H1 (cell line): ENCODE results near the gene SLIT3. TPM values are rescaled to one million over a fixed set of nuclear protein-coding genes. Genes with fewer than 3 reads are reported as not detected.

Experiments used
- CTCF ChIA-PET: fragments of 300-600 bp; sonication (Branson Sonifier 250); formaldehyde crosslinking; loops from one replicate; lab custom pipeline; 2021; ENCODE audit not compliant: partially characterized antibody; lab: Charles Lee
- POLR2A ChIA-PET: fragments of 300-600 bp; sonication (Branson Sonifier 250); formaldehyde crosslinking; loops from one replicate; lab custom pipeline; 2021; ENCODE audit warnings: inconsistent platforms; ENCODE audit not compliant: partially characterized antibody; lab: Charles Lee
- DNase-seq, 2 experiments: peaks; one replicate each; pipeline versions ENCODE4 v3.0.0 to v3.0.0-alpha.2; 2010 to 2022; ENCODE audit warnings: low spot score in 2 of 2, low read depth in 1 of 2, mixed read lengths in 1 of 2
- FAIRE-seq: peaks from 2 replicates; lab custom pipeline; 2011; peaks lifted over from hg19 to GRCh38; lab: Jason Lieb, UNC
- H2AFZ ChIP-seq: 2 replicates; pipeline ENCODE4 v1.8.1; 2012; ENCODE audit warnings: low read length, inconsistent platforms
- H2AK5ac ChIP-seq: 2 replicates; pipeline ENCODE4 v1.6.1; 2013; ENCODE audit warnings: low read depth, low read length
- H2BK120ac ChIP-seq: replicated peaks from 2 replicates; pipeline ENCODE3; 2013; ENCODE audit warnings: low read depth, low read length, inconsistent platforms
- H2BK12ac ChIP-seq: 2 replicates; pipeline ENCODE4 v1.6.1; 2013; ENCODE audit warnings: low read depth, low read length
- H2BK15ac ChIP-seq: 2 replicates; pipeline ENCODE4 v1.6.1; 2013; ENCODE audit warnings: low read length
- H2BK20ac ChIP-seq: 2 replicates; pipeline ENCODE4 v1.6.1; 2013; ENCODE audit warnings: low read length
- H2BK5ac ChIP-seq: 2 replicates; pipeline ENCODE4 v1.6.1; 2013; ENCODE audit warnings: low read depth, low read length
- H3K14ac ChIP-seq: 2 replicates; pipeline ENCODE4 v1.6.1; 2013; ENCODE audit warnings: inconsistent platforms; ENCODE audit not compliant: insufficient read length
- H3K18ac ChIP-seq: 2 replicates; pipeline ENCODE4 v1.6.1; 2013; ENCODE audit warnings: low read length; ENCODE audit errors: extremely low read depth
- H3K23ac ChIP-seq: 2 replicates; pipeline ENCODE4 v1.6.1; 2013; ENCODE audit warnings: inconsistent platforms; ENCODE audit not compliant: insufficient read length
- H3K23me2 ChIP-seq: 2 replicates; pipeline ENCODE4 v1.6.1; 2013; ENCODE audit warnings: low read depth, low read length
- H3K27ac ChIP-seq: 2 replicates; pipeline ENCODE4 v1.6.1; 2011; ENCODE audit warnings: low read depth, low read length, inconsistent platforms
- H3K27me3 ChIP-seq, 4 experiments: replicated peaks in 1 of 4; 1 replicate in 1 of 4; 2 replicates in 3 of 4; pipeline versions ENCODE4 v1.6.1 to v1.8.1; 2011 to 2013; ENCODE audit warnings: low read length in 3 of 4, mild to moderate bottlenecking in 3 of 4, inconsistent platforms in 2 of 4, mixed read lengths in 2 of 4, moderate library complexity in 1 of 4; ENCODE audit not compliant: control insufficient read depth in 3 of 4, insufficient read depth in 3 of 4; ENCODE audit errors: extremely low read depth in 1 of 4
- H3K36me3 ChIP-seq, 4 experiments: 2 replicates each; pipeline versions ENCODE4 v1.6.1 to v1.8.1; 2011 to 2013; ENCODE audit warnings: mild to moderate bottlenecking in 4 of 4, low read length in 3 of 4, moderate library complexity in 2 of 4, control low read depth in 1 of 4, inconsistent platforms in 1 of 4; ENCODE audit not compliant: insufficient read depth in 4 of 4, control insufficient read depth in 2 of 4
- H3K4ac ChIP-seq: replicated peaks from 2 replicates; pipeline ENCODE3; 2013; ENCODE audit warnings: low read length, low read depth, mixed read lengths, inconsistent platforms; ENCODE audit not compliant: insufficient read length
- H3K4me1 ChIP-seq, 4 experiments: replicated peaks in 1 of 4; 1 replicate in 1 of 4; 2 replicates in 3 of 4; pipeline versions ENCODE4 v1.6.1 to v1.8.1; 2011 to 2013; ENCODE audit warnings: low read length in 3 of 4, inconsistent platforms in 2 of 4, mixed read lengths in 1 of 4; ENCODE audit not compliant: insufficient read depth in 4 of 4, control insufficient read depth in 3 of 4
- H3K4me2 ChIP-seq, 2 experiments: 2 replicates each; pipeline versions ENCODE4 v1.6.1 to v1.8.1; 2011 to 2013; ENCODE audit warnings: low read depth in 2 of 2, low read length in 2 of 2, control low read depth in 1 of 2, inconsistent platforms in 1 of 2, mild to moderate bottlenecking in 1 of 2; ENCODE audit not compliant: insufficient read depth in 1 of 2
- H3K4me3 ChIP-seq, 4 experiments: fragments of 200-600, 300-600 bp in 1 of 4; sonication (generic), shearing (Covaris generic), sonication (Bioruptor Twin) in 1 of 4; 2 replicates each; pipeline versions ENCODE4 v1.5.1 to v1.8.1; 2011 to 2016; ENCODE audit warnings: low read length in 4 of 4, low read depth in 3 of 4, control low read depth in 2 of 4, inconsistent platforms in 2 of 4, mild to moderate bottlenecking in 2 of 4, mixed read lengths in 1 of 4, moderate library complexity in 1 of 4; ENCODE audit not compliant: insufficient read depth in 2 of 4; ENCODE audit errors: extremely low read depth in 1 of 4
- H3K56ac ChIP-seq: replicated peaks from 2 replicates; pipeline ENCODE3; 2013; ENCODE audit warnings: low read depth, mild to moderate bottlenecking, mixed read lengths, low read length, inconsistent platforms; ENCODE audit not compliant: insufficient read length
- H3K79me1 ChIP-seq: 2 replicates; pipeline ENCODE4 v1.6.1; 2013; ENCODE audit warnings: low read depth, low read length, control low read depth
- H3K79me2 ChIP-seq, 2 experiments: 2 replicates each; pipeline versions ENCODE4 v1.6.1 to v1.8.1; 2012 to 2013; ENCODE audit warnings: low read length in 2 of 2, mild to moderate bottlenecking in 2 of 2, inconsistent platforms in 1 of 2; ENCODE audit not compliant: insufficient read depth in 2 of 2, control insufficient read depth in 1 of 2
- H3K9ac ChIP-seq, 4 experiments: replicated peaks in 1 of 4; 1 replicate in 1 of 4; 2 replicates in 3 of 4; pipeline versions ENCODE4 v1.6.1 to v1.8.1; 2011 to 2013; ENCODE audit warnings: low read depth in 3 of 4, low read length in 3 of 4, control low read depth in 2 of 4, mild to moderate bottlenecking in 2 of 4, moderate library complexity in 2 of 4, inconsistent platforms in 1 of 4; ENCODE audit errors: extremely low read depth in 1 of 4
- H3K9me3 ChIP-seq, 2 experiments: 2 replicates each; pipeline versions ENCODE4 v1.6.1 to v1.8.1; 2012 to 2013; ENCODE audit warnings: mild to moderate bottlenecking in 2 of 2, moderate library complexity in 2 of 2, control low read depth in 1 of 2, inconsistent platforms in 1 of 2, low read depth in 1 of 2, low read length in 1 of 2, mixed read lengths in 1 of 2; ENCODE audit not compliant: insufficient read depth in 2 of 2
- H4K20me1 ChIP-seq, 2 experiments: replicated peaks in 1 of 2; 2 replicates each; pipeline versions ENCODE3 to v1.8.1; 2011 to 2013; ENCODE audit warnings: inconsistent platforms in 2 of 2, low read length in 2 of 2, mild to moderate bottlenecking in 1 of 2; ENCODE audit not compliant: insufficient read depth in 2 of 2, control insufficient read depth in 1 of 2
- H4K5ac ChIP-seq: 2 replicates; pipeline ENCODE4 v1.6.1; 2013; ENCODE audit warnings: low read length, low read depth, mixed read lengths, inconsistent platforms; ENCODE audit not compliant: insufficient read length
- H4K8ac ChIP-seq: 2 replicates; pipeline ENCODE4 v1.8.0; 2013; ENCODE audit warnings: mild to moderate bottlenecking, moderate library complexity, low read length, inconsistent platforms; ENCODE audit not compliant: insufficient read depth; ENCODE audit errors: extremely low read depth
- H4K91ac ChIP-seq: replicated peaks from 2 replicates; pipeline ENCODE3; 2013; ENCODE audit warnings: low read length, mixed read lengths, inconsistent platforms; ENCODE audit not compliant: insufficient read length
- CBX8 ChIP-seq: fragments of 300-800, 300-1000 bp; sonication (generic); IDR thresholded peaks from 2 replicates; pipeline ENCODE4 v1.7.1; 2016; ENCODE audit warnings: low read depth, low read length, borderline replicate concordance
- CHD1 ChIP-seq: IDR thresholded peaks from 2 replicates; pipeline ENCODE4 v1.6.1; 2012; ENCODE audit warnings: low read depth, low read length, improper control_type of control experiment
- EZH2 ChIP-seq: fragments of 200-600 bp; sonication (generic); IDR thresholded peaks from 2 replicates; pipeline ENCODE4 v1.7.1; 2012; ENCODE audit warnings: low read depth, mild to moderate bottlenecking, moderate library complexity, low read length, inconsistent platforms; ENCODE audit not compliant: severe bottlenecking
- FOSL1 ChIP-seq: IDR thresholded peaks from 2 replicates; pipeline ENCODE4 v1.6.1; 2011; ENCODE audit warnings: mild to moderate bottlenecking, low read depth, low read length, moderate library complexity; ENCODE audit not compliant: insufficient read depth
- KDM4A ChIP-seq: IDR thresholded peaks from one replicate; pipeline ENCODE4 v1.7.1; 2012; ENCODE audit warnings: low read depth, mild to moderate bottlenecking, moderate library complexity, low read length, inconsistent platforms; ENCODE audit not compliant: severe bottlenecking
- KDM5A ChIP-seq: fragments of 200-600 bp; IDR thresholded peaks from 2 replicates; pipeline ENCODE4 v1.7.1; 2012; ENCODE audit warnings: mild to moderate bottlenecking, low read length, inconsistent platforms, mixed read lengths
- POLR2A ChIP-seq, 2 experiments: IDR thresholded peaks; 1 replicate in 1 of 2; 2 replicates in 1 of 2; pipeline ENCODE4 v1.6.1; 2011; ENCODE audit warnings: low read depth in 2 of 2, low read length in 2 of 2, mild to moderate bottlenecking in 2 of 2; ENCODE audit errors: control extremely low read depth in 1 of 2
- POU5F1 ChIP-seq: IDR thresholded peaks from 2 replicates; pipeline ENCODE4 v1.6.1; 2011; ENCODE audit warnings: low read depth, mild to moderate bottlenecking, low read length, moderate library complexity
- SIX5 ChIP-seq: IDR thresholded peaks from 2 replicates; pipeline ENCODE4 v1.6.1; 2011; ENCODE audit warnings: mild to moderate bottlenecking, low read depth, low read length
- SP1 ChIP-seq: IDR thresholded peaks from 2 replicates; pipeline ENCODE4 v1.6.1; 2011; ENCODE audit warnings: low read depth, low read length
- SP4 ChIP-seq: IDR thresholded peaks from 2 replicates; pipeline ENCODE4 v1.6.1; 2012; ENCODE audit warnings: low read length, inconsistent platforms
- TCF12 ChIP-seq: IDR thresholded peaks from 2 replicates; pipeline ENCODE4 v1.6.1; 2011; ENCODE audit warnings: low read depth, mild to moderate bottlenecking, low read length
- WGBS, 2 experiments: shearing (Covaris generic) in 1 of 2; methylation state at CpG; one replicate each; pipeline versions ENCODE4 v1.1.6 to v1.1.7; 2013 to 2015; ENCODE audit warnings: low lambda C conversion rate in 2 of 2, mixed read lengths in 2 of 2, inconsistent platforms in 1 of 2, low coverage in 1 of 2, missing lambda C conversion rate in 1 of 2; ENCODE audit not compliant: insufficient replicate concordance in 2 of 2, insufficient coverage in 1 of 2, insufficient read length in 1 of 2; ENCODE audit errors: extremely low coverage in 1 of 2, missing lambda C conversion rate in 1 of 2; 5-methylcytosine and 5-hydroxymethylcytosine counted together
- polyA plus RNA-seq, 7 experiments: library from polyadenylated mRNA; depleted of rRNA in 3 of 7; stranded (reverse) in 5 of 7; unstranded in 2 of 7; fragments of >200 nt in 5 of 7; fragments of 200-250 nt in 2 of 7; gene quantifications; 1 replicate in 5 of 7; 2 replicates in 1 of 7; 4 replicates in 1 of 7; pipeline versions ENCODE4 v1.2.1 to v1.2.3, GENCODE V29; 2011 to 2013; ENCODE audit warnings: missing spikeins in 2 of 7, mixed read lengths in 2 of 7
- total RNA-seq: library from RNA; stranded (reverse); fragmentation: NEBNext Ultra II Directional; extraction: Animal tissue kit (Norgen Biotek cat#: 25700); gene quantifications from 2 replicates; pipeline ENCODE4 v1.2.1, GENCODE V29; 2021

SLIT3 gene
- total and polyA plus RNA-seq, 2 of the 8 experiments (the other 6 are each of a cell fraction or from before 2014, with no cell fraction given) = 1.1 to 1.2 TPM

GRCh38 chr5:169166078-169166477 lies 134.9 kb downstream of the SLIT3 start:
- CTCF ChIA-PET = no interaction called here
- POLR2A ChIA-PET = no interaction called here

More at GRCh38 chr5:169166078-169166477, 134.9 kb downstream of the SLIT3 start:
- Histone ChIP-seq H4K5ac (no peak overlapping the region), H3K23me2 (no peaks in the 10 kb centered on the region), H3K4me3 (no peak overlapping the region), H3K79me2 (no peaks in the 10 kb centered on the region), H3K4ac (no peak overlapping the region), H3K27me3 (no peaks in the 10 kb centered on the region), H3K4me2 (no peak overlapping the region), H4K8ac (no peak overlapping the region), H3K14ac (no peak overlapping the region), H3K18ac (no peak overlapping the region), H3K9me3 (no peaks in the 10 kb centered on the region), H2BK5ac (no peak overlapping the region), H4K20me1 (no peaks in the 10 kb centered on the region), H3K79me1 (no peaks in the 10 kb centered on the region), H4K91ac (no peak overlapping the region), H3K36me3 (no peaks in the 10 kb centered on the region), H3K56ac (no peak overlapping the region), H3K9ac (no peak overlapping the region), H2BK120ac (no peak overlapping the region), H2BK15ac (no peak overlapping the region), H3K27ac (no peak overlapping the region), H2AK5ac (no peak overlapping the region), H3K4me1 (peaks cover 0 to 11% (median 4%) of the 10 kb centered on the region in 4 experiments; a peak in 5 of 7 replicates), H2BK20ac (no peak overlapping the region), H2AFZ (no peak overlapping the region), H3K23ac (no peak overlapping the region), H2BK12ac (no peak overlapping the region)
- 85% methylated on average over 8 of the region's 8 CpGs; no CpG with 5 or more reads in 1 of the 2 experiments for WGBS, 2 experiments
- FAIRE-seq (no peak), DNase-seq (no peak)
- TF ChIP-seq SP4 (no peak), POU5F1 (no peak), EZH2 (no peak), KDM4A (no peak), SIX5 (no peak), POLR2A (IDR thresholded peaks at IDR 0.05; ENCODE audit: control extremely low read depth in 1 of 2, low read depth in 2 of 2, low read length in 2 of 2) (no peak), KDM5A (no peak), SP1 (no peak), CBX8 (no peak), FOSL1 (no peak), CHD1 (no peak), TCF12 (no peak)
- TF ChIP-seq, all 59 proteins: peak for 0
